HT1080 (cell line): ENCODE measurements around the gene HHATL. TPM values are rescaled to one million over a fixed set of nuclear protein-coding genes. Genes with fewer than 3 reads are reported as not detected.
A peak's percentile ranks its signal among the peaks of the same experiment; 100 is the strongest.

ENCODE experiments used
- DNase-seq: peaks from one replicate; pipeline ENCODE4 v3.0.0-alpha.2; 2015; ENCODE audit warnings: low read depth
- total RNA-seq: library from RNA; depleted of rRNA; stranded (reverse); fragments of >200 nt; shearing (Covaris generic); gene quantifications from 2 replicates; pipeline ENCODE4 v1.2.3, GENCODE V29; 2014

The HHATL gene
- total RNA-seq, 1 experiment from 2014 or later, result not detected

GRCh38 chr3:42685891-42686820 is 16.4 kb downstream of the HHATL start:
- DNase-seq, result no peak

- DNase-seq, result no peak
Measured at GRCh38 chr3:42685363-42685881, 17.2 kb downstream of the HHATL start, which contains the start of gene KLHL40. Gene KLHL40, plus strand, starts transcription at chr3:42685537. Its CDS starts 82 bp downstream, at chr3:42685619.

GRCh38 chr3:42684632-42685362 is 17.8 kb downstream of the HHATL start:
- no peak for DNase-seq

GRCh38 chr3:42683875-42684598 is 18.6 kb downstream of the HHATL start:
- peak; percentile 86 for DNase-seq

GRCh38 chr3:42682301-42683070 is 20.1 kb downstream of the HHATL start:
- no peak for DNase-seq

GRCh38 chr3:42681361-42682038 is 21.1 kb downstream of the HHATL start:
- DNase-seq, result no peak

GRCh38 chr3:42680806-42681205 is 21.8 kb downstream of the HHATL start:
- no peak for DNase-seq

GRCh38 chr3:42680271-42680670 is 22.3 kb downstream of the HHATL start:
- DNase-seq, result peak; percentile 27

GRCh38 chr3:42678447-42678846 is 24.2 kb downstream of the HHATL start:
- no peak for DNase-seq

GRCh38 chr3:42675909-42676308 is 26.7 kb downstream of the HHATL start:
- DNase-seq, result no peak

GRCh38 chr3:42674146-42674545 is 28.5 kb downstream of the HHATL start:
- no peak for DNase-seq

- no peak for DNase-seq
Measured at GRCh38 chr3:42673082-42673481, 29.5 kb downstream of the HHATL start.

- no peak for DNase-seq
Measured at GRCh38 chr3:42672515-42672914, 30.1 kb downstream of the HHATL start.

GRCh38 chr3:42670670-42671069 is 31.9 kb downstream of the HHATL start:
- no peak for DNase-seq

- DNase-seq, result no peak
Measured at GRCh38 chr3:42670051-42670576, 32.5 kb downstream of the HHATL start.

GRCh38 chr3:42668793-42669217 is 33.8 kb downstream of the HHATL start:
- peak; percentile 72 for DNase-seq

- DNase-seq, result no peak
Measured at GRCh38 chr3:42668413-42668760, 34.2 kb downstream of the HHATL start.

GRCh38 chr3:42667523-42668412 is 34.8 kb downstream of the HHATL start:
- DNase-seq, result no peak

GRCh38 chr3:42667096-42667522 is 35.5 kb downstream of the HHATL start:
- DNase-seq, result no peak
